Measurements from ENCODE around the gene RBM39. TPM values are rescaled to one million over a fixed set of nuclear protein-coding genes. Genes with fewer than 3 reads are reported as not detected.
A peak's percentile ranks its signal among the peaks of the same experiment; 100 is the strongest.

Gene RBM39
- total and polyA plus RNA-seq, 2 experiments from 2014 or later, result 259 to 413 TPM

DNA sequence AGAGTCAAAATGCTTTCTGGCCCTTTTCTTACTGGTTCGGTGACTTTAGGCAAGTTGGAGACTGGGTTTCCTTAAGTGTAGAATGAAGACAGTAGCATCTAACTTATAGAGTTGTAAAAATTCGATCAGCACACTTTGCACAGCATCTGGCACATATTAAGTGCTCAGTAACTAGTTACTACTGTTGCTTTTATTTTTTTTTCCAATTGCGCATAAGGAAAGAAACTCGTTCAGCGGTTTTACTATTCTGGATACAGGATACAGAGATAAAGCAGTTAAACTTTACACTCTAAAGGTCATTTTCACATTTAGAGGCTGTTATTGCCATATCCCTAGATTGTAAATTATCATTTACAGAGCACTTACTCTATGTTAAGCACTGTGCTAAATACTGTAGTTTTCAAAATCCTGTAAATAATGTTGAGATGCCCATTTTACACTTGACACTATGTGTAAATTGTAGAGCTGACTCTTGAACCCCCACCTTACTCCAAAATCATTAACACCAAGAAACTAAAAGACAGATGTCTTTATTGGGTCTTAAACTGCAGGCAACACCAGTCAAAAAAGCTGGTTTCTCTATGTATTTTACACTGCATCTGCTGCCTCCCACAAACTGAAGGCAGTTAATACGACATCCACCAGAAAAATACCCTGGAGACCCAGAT is 42.0 kb downstream of the RBM39 start:
- Histone ChIP-seq H3F3A (replicated peaks; ENCODE audit: low read depth) (peaks cover 63% of the 10 kb centered on the region), H3K27me3 (ENCODE audit: insufficient read depth) (no peaks in the 10 kb centered on the region), H3K4me1 (ENCODE audit: insufficient read depth) (peaks cover 12% of the 10 kb centered on the region), H3K4me3 (peak overlapping the region; percentile 99), H4K20me1 (replicated peaks; ENCODE audit: insufficient read depth) (peaks cover 10% of the 10 kb centered on the region; the same call in 1 of the 2 replicates), H3K27ac (ENCODE audit: low read depth) (peak overlapping the region; percentile 98), H3K79me2 (replicated peaks; ENCODE audit: insufficient read depth) (peaks cover 11% of the 10 kb centered on the region), H3K36me3 (ENCODE audit: insufficient read depth) (peaks cover 18% of the 10 kb centered on the region), H2AFZ (peak overlapping the region; percentile 97; the same call in 1 of the 2 replicates), H3K4me2 (peak overlapping the region; percentile 99), H3K9me2 (ENCODE audit: insufficient read depth) (no peaks in the 10 kb centered on the region)
- Mint-ChIP-seq H3K9me3 (no peaks in the 10 kb centered on the region), H3K4me3 (peak overlapping the region; percentile 88), H3K27me3 (ENCODE audit: insufficient read depth, low read depth, poor library complexity) (peaks cover 14% of the 10 kb centered on the region), H3K27ac (peak overlapping the region; percentile 98), H3K4me1 (peaks cover 17% of the 10 kb centered on the region), H3K36me3 (ENCODE audit: low read depth) (peaks cover 47% of the 10 kb centered on the region)
- ATAC-seq (no peak), DNase-seq (ENCODE audit: low spot score) (no peak)
- TF ChIP-seq ZNF331 (CRISPR knock-in tag; IDR thresholded peaks at IDR 0.05; ENCODE audit: low read depth) (no peak), NANOG (IDR thresholded peaks at IDR 0.05; ENCODE audit: borderline replicate concordance) (no peak), POLR2AphosphoS5 (IDR thresholded peaks at IDR 0.05; ENCODE audit: low read depth) (no peak), STAT1 (IDR thresholded peaks at IDR 0.05; ENCODE audit: unreplicated experiment) (no peak), JUNB (IDR thresholded peaks at IDR 0.05; ENCODE audit: unreplicated experiment) (no peak), ZNF114 (CRISPR knock-in tag; IDR thresholded peaks at IDR 0.05) (no peak), EZH2 (IDR thresholded peaks at IDR 0.05; ENCODE audit: low read depth, unreplicated experiment) (no peak), EZH2phosphoT487 (IDR thresholded peaks at IDR 0.05; ENCODE audit: unreplicated experiment) (no peak), CREB1 (CRISPR knock-in tag; IDR thresholded peaks at IDR 0.05; ENCODE audit: low read depth) (no peak)
- TF ChIP-seq, protein P1, sequence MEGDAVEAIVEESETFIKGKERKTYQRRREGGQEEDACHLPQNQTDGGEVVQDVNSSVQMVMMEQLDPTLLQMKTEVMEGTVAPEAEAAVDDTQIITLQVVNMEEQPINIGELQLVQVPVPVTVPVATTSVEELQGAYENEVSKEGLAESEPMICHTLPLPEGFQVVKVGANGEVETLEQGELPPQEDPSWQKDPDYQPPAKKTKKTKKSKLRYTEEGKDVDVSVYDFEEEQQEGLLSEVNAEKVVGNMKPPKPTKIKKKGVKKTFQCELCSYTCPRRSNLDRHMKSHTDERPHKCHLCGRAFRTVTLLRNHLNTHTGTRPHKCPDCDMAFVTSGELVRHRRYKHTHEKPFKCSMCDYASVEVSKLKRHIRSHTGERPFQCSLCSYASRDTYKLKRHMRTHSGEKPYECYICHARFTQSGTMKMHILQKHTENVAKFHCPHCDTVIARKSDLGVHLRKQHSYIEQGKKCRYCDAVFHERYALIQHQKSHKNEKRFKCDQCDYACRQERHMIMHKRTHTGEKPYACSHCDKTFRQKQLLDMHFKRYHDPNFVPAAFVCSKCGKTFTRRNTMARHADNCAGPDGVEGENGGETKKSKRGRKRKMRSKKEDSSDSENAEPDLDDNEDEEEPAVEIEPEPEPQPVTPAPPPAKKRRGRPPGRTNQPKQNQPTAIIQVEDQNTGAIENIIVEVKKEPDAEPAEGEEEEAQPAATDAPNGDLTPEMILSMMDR (conservative IDR thresholded peaks at IDR 0.05; ENCODE audit: low read depth in 2 of 2), result no peak
- TF ChIP-seq, protein P2, sequence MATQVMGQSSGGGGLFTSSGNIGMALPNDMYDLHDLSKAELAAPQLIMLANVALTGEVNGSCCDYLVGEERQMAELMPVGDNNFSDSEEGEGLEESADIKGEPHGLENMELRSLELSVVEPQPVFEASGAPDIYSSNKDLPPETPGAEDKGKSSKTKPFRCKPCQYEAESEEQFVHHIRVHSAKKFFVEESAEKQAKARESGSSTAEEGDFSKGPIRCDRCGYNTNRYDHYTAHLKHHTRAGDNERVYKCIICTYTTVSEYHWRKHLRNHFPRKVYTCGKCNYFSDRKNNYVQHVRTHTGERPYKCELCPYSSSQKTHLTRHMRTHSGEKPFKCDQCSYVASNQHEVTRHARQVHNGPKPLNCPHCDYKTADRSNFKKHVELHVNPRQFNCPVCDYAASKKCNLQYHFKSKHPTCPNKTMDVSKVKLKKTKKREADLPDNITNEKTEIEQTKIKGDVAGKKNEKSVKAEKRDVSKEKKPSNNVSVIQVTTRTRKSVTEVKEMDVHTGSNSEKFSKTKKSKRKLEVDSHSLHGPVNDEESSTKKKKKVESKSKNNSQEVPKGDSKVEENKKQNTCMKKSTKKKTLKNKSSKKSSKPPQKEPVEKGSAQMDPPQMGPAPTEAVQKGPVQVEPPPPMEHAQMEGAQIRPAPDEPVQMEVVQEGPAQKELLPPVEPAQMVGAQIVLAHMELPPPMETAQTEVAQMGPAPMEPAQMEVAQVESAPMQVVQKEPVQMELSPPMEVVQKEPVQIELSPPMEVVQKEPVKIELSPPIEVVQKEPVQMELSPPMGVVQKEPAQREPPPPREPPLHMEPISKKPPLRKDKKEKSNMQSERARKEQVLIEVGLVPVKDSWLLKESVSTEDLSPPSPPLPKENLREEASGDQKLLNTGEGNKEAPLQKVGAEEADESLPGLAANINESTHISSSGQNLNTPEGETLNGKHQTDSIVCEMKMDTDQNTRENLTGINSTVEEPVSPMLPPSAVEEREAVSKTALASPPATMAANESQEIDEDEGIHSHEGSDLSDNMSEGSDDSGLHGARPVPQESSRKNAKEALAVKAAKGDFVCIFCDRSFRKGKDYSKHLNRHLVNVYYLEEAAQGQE (IDR thresholded peaks at IDR 0.05; ENCODE audit: unreplicated experiment), result no peak
- TF ChIP-seq, protein P3, sequence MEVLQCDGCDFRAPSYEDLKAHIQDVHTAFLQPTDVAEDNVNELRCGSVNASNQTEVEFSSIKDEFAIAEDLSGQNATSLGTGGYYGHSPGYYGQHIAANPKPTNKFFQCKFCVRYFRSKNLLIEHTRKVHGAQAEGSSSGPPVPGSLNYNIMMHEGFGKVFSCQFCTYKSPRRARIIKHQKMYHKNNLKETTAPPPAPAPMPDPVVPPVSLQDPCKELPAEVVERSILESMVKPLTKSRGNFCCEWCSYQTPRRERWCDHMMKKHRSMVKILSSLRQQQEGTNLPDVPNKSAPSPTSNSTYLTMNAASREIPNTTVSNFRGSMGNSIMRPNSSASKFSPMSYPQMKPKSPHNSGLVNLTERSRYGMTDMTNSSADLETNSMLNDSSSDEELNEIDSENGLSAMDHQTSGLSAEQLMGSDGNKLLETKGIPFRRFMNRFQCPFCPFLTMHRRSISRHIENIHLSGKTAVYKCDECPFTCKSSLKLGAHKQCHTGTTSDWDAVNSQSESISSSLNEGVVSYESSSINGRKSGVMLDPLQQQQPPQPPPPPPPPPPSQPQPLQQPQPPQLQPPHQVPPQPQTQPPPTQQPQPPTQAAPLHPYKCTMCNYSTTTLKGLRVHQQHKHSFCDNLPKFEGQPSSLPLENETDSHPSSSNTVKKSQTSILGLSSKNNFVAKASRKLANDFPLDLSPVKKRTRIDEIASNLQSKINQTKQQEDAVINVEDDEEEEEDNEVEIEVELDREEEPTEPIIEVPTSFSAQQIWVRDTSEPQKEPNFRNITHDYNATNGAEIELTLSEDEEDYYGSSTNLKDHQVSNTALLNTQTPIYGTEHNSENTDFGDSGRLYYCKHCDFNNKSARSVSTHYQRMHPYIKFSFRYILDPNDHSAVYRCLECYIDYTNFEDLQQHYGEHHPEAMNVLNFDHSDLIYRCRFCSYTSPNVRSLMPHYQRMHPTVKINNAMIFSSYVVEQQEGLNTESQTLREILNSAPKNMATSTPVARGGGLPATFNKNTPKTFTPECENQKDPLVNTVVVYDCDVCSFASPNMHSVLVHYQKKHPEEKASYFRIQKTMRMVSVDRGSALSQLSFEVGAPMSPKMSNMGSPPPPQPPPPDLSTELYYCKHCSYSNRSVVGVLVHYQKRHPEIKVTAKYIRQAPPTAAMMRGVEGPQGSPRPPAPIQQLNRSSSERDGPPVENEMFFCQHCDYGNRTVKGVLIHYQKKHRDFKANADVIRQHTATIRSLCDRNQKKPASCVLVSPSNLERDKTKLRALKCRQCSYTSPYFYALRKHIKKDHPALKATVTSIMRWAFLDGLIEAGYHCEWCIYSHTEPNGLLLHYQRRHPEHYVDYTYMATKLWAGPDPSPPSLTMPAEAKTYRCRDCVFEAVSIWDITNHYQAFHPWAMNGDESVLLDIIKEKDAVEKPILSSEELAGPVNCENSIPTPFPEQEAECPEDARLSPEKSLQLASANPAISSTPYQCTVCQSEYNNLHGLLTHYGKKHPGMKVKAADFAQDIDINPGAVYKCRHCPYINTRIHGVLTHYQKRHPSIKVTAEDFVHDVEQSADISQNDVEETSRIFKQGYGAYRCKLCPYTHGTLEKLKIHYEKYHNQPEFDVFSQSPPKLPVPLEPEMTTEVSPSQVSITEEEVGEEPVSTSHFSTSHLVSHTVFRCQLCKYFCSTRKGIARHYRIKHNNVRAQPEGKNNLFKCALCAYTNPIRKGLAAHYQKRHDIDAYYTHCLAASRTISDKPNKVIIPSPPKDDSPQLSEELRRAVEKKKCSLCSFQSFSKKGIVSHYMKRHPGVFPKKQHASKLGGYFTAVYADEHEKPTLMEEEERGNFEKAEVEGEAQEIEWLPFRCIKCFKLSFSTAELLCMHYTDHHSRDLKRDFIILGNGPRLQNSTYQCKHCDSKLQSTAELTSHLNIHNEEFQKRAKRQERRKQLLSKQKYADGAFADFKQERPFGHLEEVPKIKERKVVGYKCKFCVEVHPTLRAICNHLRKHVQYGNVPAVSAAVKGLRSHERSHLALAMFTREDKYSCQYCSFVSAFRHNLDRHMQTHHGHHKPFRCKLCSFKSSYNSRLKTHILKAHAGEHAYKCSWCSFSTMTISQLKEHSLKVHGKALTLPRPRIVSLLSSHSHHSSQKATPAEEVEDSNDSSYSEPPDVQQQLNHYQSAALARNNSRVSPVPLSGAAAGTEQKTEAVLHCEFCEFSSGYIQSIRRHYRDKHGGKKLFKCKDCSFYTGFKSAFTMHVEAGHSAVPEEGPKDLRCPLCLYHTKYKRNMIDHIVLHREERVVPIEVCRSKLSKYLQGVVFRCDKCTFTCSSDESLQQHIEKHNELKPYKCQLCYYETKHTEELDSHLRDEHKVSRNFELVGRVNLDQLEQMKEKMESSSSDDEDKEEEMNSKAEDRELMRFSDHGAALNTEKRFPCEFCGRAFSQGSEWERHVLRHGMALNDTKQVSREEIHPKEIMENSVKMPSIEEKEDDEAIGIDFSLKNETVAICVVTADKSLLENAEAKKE (CRISPR knock-in tag; IDR thresholded peaks at IDR 0.05), result no peak
- TF ChIP-seq, protein P4, sequence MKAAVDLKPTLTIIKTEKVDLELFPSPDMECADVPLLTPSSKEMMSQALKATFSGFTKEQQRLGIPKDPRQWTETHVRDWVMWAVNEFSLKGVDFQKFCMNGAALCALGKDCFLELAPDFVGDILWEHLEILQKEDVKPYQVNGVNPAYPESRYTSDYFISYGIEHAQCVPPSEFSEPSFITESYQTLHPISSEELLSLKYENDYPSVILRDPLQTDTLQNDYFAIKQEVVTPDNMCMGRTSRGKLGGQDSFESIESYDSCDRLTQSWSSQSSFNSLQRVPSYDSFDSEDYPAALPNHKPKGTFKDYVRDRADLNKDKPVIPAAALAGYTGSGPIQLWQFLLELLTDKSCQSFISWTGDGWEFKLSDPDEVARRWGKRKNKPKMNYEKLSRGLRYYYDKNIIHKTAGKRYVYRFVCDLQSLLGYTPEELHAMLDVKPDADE (IDR thresholded peaks at IDR 0.05), result no peak

Measured in GM23338 (cell line).